ENCODE data around the gene PRKD2.

The PRKD2 gene

GRCh38 chr19:46698395-46699321 is 18.3 kb downstream of the PRKD2 start:
- DNase-seq: no peak

GRCh38 chr19:46697204-46697960 is 19.5 kb downstream of the PRKD2 start:
- no peak for DNase-seq

- no peak for DNase-seq
These were observed 20.1 kb downstream of the PRKD2 start for GRCh38 chr19:46696866-46697203.

- DNase-seq: no peak
These were observed 20.9 kb downstream of the PRKD2 start for GRCh38 chr19:46696052-46696451.

GRCh38 chr19:46693760-46694159 is 23.2 kb downstream of the PRKD2 start:
- no peak for DNase-seq

- no peak for DNase-seq
These were observed 23.8 kb downstream of the PRKD2 start for GRCh38 chr19:46692918-46693722.

GRCh38 chr19:46691948-46692347 is 25.0 kb downstream of the PRKD2 start:
- DNase-seq: no peak

GRCh38 chr19:46691104-46691503 is 25.8 kb downstream of the PRKD2 start:
- DNase-seq: no peak

- DNase-seq: no peak
These were observed 27.6 kb downstream of the PRKD2 start for GRCh38 chr19:46689358-46689757.

- DNase-seq: no peak
These were observed 29.3 kb downstream of the PRKD2 start for GRCh38 chr19:46687438-46688145.

GRCh38 chr19:46685189-46685588 is 31.7 kb downstream of the PRKD2 start:
- no peak for DNase-seq

- no peak for DNase-seq
These were observed 38.7 kb downstream of the PRKD2 start for GRCh38 chr19:46678110-46678732.

GRCh38 chr19:46674416-46675178 is 42.3 kb downstream of the PRKD2 start:
- no peak for DNase-seq

GRCh38 chr19:46670813-46671212 is 46.1 kb downstream of the PRKD2 start:
- DNase-seq: no peak

- DNase-seq: no peak
These were observed 48.3 kb downstream of the PRKD2 start for GRCh38 chr19:46668662-46669061.

GRCh38 chr19:46665072-46665471 is 51.8 kb downstream of the PRKD2 start:
- no peak for DNase-seq

- peak; percentile 80 for DNase-seq
These were observed 55.0 kb downstream of the PRKD2 start for GRCh38 chr19:46661735-46662592.

GRCh38 chr19:46661020-46661731 is 55.7 kb downstream of the PRKD2 start, which contains the start of gene DACT3:
TSS of gene DACT3 (minus strand) at chr19:46661182. CDS start at chr19:46661064, 118 bp downstream.
- DNase-seq: peak; percentile 100

GRCh38 chr19:46660551-46661019 is 56.3 kb downstream of the PRKD2 start:
- DNase-seq: no peak
